ENCODE results near the gene HTRA3.

GRCh38 chr4:8233672-8234484 is 35.7 kb upstream of the HTRA3 start:
- TF ChIP-seq CTCF (conservative IDR thresholded peaks at IDR 0.05; ENCODE audit: low read depth in 2 of 2), result no peak
- no peak for TF ChIP-seq ZNF462 (CRISPR knock-in tag; IDR thresholded peaks at IDR 0.05)
- no peak for TF ChIP-seq REST (IDR thresholded peaks at IDR 0.05; ENCODE audit: unreplicated experiment)
- no peak for TF ChIP-seq EZH2 (IDR thresholded peaks at IDR 0.05; ENCODE audit: low read depth, unreplicated experiment)
- no peak for TF ChIP-seq EZH2phosphoT487 (IDR thresholded peaks at IDR 0.05; ENCODE audit: unreplicated experiment)
- TF ChIP-seq ZNF331 (CRISPR knock-in tag; IDR thresholded peaks at IDR 0.05; ENCODE audit: low read depth), result no peak
- no peak for TF ChIP-seq POLR2AphosphoS5 (IDR thresholded peaks at IDR 0.05; ENCODE audit: low read depth)
- TF ChIP-seq JUNB (IDR thresholded peaks at IDR 0.05; ENCODE audit: unreplicated experiment), result no peak
- TF ChIP-seq CREB1 (CRISPR knock-in tag; IDR thresholded peaks at IDR 0.05; ENCODE audit: low read depth), result no peak
- TF ChIP-seq STAT1 (IDR thresholded peaks at IDR 0.05; ENCODE audit: unreplicated experiment), result no peak
- no peak for TF ChIP-seq ZNF114 (CRISPR knock-in tag; IDR thresholded peaks at IDR 0.05)
- TF ChIP-seq ETS1 (IDR thresholded peaks at IDR 0.05), result no peak
- no peak for TF ChIP-seq NANOG (IDR thresholded peaks at IDR 0.05; ENCODE audit: borderline replicate concordance)
